PC-3 (cell line): ENCODE data around the gene CEP78.

Source experiments
- EZH2 ChIP-seq: fragments of 300-600 bp; sonication (generic); IDR thresholded peaks from one replicate; pipeline ENCODE4 v1.6.1; 2017; ENCODE audit warnings: antibody characterized with exemption, mild to moderate bottlenecking, low read length; ENCODE audit not compliant: unreplicated experiment
- EZH2phosphoT487 ChIP-seq: fragments of 300-600 bp; sonication (generic); IDR thresholded peaks from 2 replicates; pipeline ENCODE4 v1.6.1; 2018; ENCODE audit warnings: mild to moderate bottlenecking, antibody characterized with exemption, low read length, borderline replicate concordance
- TF ChIP-seq, protein P1 (sequence below): fragments of 300-600 bp; sonication (generic); conservative IDR thresholded peaks from 2 replicates; pipeline ENCODE4 v1.5.1; 2017; ENCODE audit warnings: antibody characterized with exemption, low read depth, mild to moderate bottlenecking, low read length

GRCh38 chr9:78267889-78268288 is 32.0 kb downstream of the CEP78 start:
- TF ChIP-seq, protein P1, sequence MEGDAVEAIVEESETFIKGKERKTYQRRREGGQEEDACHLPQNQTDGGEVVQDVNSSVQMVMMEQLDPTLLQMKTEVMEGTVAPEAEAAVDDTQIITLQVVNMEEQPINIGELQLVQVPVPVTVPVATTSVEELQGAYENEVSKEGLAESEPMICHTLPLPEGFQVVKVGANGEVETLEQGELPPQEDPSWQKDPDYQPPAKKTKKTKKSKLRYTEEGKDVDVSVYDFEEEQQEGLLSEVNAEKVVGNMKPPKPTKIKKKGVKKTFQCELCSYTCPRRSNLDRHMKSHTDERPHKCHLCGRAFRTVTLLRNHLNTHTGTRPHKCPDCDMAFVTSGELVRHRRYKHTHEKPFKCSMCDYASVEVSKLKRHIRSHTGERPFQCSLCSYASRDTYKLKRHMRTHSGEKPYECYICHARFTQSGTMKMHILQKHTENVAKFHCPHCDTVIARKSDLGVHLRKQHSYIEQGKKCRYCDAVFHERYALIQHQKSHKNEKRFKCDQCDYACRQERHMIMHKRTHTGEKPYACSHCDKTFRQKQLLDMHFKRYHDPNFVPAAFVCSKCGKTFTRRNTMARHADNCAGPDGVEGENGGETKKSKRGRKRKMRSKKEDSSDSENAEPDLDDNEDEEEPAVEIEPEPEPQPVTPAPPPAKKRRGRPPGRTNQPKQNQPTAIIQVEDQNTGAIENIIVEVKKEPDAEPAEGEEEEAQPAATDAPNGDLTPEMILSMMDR, result no peak
- TF ChIP-seq EZH2 (no peak), EZH2phosphoT487 (no peak)
